HG02852 (cell line): Measurements from ENCODE around the gene TVP23C.
"Not testable (repeated sequence)": the region's sequence is repeated elsewhere in the genome, so short reads cannot be mapped to it uniquely, and the experiment has no call there.

ENCODE experiments used
- ATAC-seq: cut with Tn5 transposase; IDR thresholded peaks from one replicate; pipeline ENCODE4 v1.9.1; 2021; ENCODE audit warnings: mild to moderate bottlenecking, moderate library complexity; ENCODE audit not compliant: unreplicated experiment

The TVP23C gene

DNA sequence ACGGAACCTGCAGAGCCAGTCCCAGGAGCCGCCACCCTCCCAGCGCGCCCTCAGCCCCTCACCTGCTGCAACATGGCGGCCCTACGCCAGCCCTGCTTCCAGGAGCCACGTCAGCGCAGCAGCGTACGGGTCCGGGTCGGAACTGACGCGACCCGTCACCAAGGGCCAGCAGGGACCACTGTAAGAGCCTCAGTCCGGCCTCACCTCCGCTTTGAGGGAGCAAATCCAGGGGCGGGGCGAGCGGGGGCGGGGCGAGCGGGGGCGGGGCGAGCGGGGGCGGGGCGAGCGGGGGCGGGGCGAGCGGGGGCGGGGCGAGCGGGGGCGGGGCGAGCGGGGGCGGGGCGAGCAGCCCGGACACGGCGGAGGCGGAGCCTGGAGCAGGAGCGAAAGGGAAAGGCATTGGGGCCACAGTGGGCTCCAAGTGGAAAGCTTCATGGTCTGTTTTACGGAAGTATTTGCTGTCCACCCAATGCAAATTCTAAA lies at the start of gene TVP23C:
Gene TVP23C, minus strand, starts transcription at position 109 of the 483 bp plus-strand sequence. Its CDS starts 35 bp downstream, at position 74.
- ATAC-seq = peak; percentile 74

DNA sequence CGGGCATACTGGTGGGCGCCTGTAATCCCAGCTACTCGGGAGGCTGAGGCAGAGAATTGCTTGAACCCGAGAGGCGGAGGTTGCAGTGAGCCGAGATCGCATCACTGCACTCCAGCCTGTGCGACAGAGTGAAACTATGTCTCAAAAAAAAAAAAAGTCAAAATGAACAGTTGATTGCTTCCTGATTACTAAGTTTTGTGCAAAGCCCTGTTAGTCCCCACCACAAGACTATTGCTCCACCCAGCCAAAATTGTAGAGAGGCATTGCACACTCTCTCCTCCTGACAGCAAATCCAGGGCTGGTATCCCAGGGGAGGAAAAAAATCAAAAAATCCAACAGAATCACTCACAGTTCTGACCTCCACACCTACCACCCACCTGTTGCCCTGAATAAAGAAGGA lies 29.7 kb upstream of the TVP23C start:
- not testable (repeated sequence) for ATAC-seq

DNA sequence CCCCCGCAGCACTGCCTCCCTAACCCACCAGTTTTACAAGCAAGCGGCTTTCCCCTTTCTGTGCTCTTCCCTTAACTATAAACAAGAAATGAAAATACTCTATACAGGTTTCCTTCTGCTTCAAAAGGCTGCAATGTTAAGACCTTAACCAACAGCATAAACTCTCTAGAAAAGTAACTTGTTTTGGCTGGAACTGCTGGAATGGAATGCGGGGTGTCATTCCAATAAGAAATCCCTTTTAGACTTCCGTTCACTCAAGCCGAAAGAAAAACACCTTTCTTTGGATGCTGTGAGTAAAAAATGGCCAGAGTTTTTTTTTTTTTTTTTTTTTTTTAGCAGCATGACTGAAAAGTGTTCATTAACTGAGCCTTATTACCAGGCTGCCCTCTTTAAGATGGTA lies 28.7 kb upstream of the TVP23C start:
- ATAC-seq = not testable (repeated sequence)

DNA sequence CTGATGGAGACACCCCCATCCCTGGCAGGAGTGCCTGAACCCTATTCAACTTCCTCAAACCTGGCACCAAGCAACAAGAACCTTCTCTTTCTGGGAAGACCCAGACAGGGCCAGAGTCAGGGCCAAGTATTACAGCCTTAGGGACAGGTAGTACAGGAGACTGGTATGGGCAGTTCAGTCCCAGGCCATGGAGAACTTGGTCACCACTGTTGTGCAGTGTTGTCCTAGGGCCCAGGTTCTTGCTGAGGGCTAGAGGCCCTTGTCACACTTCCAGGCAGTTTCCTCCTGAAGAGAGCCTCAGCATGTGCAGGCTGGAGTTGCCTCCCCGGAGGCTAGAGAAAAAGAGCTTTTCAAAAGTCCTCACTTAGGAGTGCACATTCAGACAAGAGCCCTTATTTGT lies 27.6 kb upstream of the TVP23C start:
- not testable (repeated sequence) for ATAC-seq

DNA sequence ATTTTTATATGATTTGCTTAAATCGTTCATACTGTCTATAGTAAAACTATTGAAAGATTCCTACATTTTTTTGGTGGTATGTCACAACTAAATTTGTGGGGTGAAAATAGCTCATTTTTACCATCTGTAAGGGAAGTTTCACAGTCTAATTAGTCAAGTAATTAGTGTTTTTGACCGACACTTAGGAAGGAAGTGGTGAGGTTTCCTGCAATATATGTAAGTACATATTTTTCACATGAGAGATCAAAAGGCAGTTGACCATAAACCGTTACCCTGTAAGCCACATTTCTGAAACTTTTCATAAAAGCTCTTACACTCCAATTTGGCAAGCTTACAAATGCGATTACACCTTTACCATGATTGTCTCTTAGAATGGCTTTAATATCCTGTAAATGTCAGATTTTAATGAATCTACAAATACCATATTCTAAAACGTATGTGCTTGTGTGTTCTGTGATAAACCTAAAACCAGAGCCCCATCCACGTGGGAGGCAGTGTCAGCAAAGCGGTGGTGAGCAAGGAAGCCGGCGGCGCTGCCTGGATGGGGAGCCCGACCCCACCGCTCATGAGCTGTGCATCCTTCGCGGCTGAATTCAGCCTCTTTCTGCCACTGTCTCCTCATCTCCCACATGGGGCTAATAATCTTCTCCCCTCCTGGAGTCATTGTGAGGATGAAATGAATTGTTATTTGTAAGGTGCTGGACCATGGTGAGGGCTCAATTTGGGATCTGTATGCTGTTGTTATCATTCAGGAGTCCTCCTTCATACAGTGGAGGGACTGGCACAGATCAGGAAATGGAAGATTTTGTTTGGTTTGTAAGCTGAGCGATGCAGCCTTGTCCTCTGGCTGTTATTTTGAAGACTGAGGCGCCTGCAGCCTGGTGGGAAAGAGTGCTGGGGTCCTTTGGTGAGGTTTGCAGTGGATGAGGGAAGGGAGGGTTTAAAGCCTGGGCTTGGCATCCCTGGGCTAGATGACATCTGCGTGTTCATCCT lies 26.6 kb upstream of the TVP23C start:
- ATAC-seq = peak; percentile 84

DNA sequence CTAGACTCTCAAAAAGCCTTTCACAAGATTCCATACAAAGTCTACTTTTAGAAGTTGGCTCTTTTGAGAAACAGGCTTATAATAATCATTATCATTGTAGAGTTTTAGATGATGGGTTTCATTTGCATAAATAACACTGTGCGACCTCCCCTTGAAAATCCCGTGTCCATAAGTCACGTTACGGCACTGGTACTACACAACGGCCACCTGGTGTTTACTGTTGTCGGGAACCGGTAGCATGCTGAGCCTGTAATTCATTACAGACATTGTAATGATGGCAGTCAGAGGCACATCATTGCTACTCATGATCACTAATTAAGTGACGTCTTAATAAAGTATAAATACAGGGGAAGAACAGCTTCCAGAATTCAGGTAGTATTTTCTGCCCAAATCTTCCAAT lies 24.7 kb upstream of the TVP23C start:
- not testable (repeated sequence) for ATAC-seq

DNA sequence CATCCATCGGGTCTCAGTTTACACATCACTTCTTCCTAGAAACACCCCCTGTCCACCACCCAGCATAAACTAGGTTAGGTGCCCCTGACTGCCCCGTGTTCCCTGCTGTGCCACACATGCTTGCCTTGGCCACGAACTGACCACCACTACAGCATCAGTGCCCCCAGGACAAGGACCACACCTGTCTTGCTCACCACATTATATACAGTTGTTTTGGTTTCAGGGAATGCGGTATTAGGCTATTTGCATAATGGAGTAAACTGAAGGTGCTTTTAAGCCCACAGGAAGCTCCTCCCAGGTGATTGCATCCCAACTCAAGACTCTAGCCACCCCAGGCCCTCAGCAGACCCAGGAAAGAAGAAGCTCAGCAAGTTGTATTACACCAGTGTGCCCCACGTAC lies 20.0 kb upstream of the TVP23C start:
- ATAC-seq = not testable (repeated sequence)

DNA sequence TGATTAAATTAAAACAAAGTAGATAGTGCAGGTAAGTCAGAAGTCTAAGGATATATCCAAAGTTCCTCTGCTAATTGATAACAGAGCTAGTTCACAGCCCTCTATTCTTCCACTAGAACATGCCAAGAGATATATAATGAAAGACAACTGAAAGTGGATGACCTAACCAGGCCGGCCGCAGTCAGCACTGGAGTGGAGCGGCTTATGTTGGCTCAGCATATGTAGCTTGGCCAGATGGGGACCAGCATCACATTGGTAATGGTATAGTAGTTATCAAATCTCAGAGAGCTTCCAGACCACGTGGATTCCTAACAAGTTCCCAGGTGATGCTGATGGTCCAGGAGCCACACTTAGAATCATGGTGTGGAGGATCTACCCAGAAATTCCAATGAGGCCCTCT lies 18.2 kb upstream of the TVP23C start:
- ATAC-seq = not testable (repeated sequence)

DNA sequence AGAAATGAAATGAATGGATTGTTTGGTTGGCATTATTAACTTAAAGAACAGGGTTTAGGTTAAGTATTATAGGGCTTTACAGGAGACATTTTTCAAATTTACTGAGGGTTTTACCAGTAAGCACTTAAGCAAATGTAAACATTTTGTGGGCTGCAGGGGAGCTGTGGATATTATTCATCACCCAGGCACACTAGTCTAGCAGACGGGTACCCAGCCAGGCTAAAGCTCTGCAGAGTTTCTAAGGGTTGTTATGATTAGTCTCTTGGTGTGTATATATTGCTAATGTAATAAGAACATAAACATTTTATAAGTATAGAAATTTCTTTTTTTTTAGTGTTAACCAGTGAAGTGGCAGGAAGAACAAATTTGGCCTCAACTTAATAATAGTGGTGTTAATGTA lies 13.6 kb upstream of the TVP23C start:
- not testable (repeated sequence) for ATAC-seq

DNA sequence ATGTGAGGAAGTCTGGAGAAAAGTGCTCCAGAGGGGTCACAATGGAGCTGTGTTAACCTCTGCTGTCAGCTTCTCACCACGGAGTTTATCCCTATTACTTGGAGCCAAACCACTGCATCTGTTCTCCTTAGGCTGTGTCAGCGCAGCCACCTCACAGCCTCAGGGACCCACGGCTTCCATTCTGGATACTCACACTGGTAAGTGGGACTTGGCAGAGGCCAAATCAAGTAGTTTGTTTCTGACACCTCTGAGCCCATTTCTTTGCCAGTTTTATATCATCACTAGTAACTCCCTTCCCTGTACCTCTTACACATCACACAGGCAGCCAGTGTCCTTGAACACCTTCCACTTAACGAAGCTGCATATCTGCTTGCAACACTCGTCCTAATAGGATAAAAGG lies 11.4 kb upstream of the TVP23C start:
- ATAC-seq = not testable (repeated sequence)

DNA sequence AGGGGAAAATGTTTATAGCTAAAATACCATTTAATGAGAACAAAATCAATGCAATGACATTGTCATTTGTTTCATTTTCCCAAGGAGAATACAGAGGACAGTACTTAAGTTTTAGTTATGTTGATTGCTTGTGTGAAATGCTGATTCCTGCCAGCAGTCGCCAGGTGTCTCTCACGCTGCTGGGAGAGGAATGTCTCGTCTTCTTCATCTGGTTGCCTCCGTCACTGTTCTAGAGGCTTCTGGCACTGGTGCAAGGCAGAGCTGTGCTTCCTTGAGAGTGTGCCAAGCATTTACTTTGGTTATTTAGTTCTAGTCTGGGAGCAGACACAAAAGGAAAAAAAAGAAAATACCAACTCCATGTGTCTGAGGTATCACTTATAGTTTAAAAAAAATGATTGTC lies 10.6 kb upstream of the TVP23C start:
- ATAC-seq = not testable (repeated sequence)

DNA sequence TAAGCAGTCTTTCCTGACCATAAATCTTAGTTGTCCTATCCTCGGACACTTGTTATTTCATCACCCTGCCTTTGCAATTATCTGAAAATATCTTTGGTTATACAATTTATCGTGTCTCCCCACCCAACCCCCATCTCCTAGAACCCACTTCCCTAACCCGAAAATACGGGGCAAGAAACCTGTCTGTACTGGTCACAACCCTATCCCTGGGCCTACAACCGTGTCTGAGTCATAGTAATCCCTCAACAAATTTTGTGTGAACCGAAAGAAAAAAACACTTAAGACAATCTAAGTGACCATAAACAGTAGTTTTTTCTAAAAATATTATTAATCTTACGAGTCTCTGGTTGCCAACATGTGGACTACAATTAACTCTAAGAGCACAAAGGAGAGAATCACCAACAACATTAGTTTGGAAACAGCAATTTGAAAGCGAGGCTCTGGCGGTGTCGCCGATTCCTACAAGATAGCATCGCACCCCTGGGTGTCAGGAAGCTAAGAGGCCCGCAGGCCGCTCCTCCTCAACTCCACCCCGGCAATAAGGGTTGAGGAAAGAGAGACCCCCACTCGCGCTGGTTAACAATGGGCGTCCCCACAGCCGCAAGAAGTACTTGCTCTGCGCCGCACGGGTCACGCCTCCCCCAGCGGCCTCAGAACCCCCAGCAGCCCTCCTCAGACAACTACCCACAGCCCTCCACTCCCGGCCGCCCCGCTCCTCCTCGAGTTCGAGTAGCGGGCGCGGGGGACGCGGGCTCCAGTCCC lies 489 bp downstream of the TVP23C start:
- peak; percentile 46 for ATAC-seq

DNA sequence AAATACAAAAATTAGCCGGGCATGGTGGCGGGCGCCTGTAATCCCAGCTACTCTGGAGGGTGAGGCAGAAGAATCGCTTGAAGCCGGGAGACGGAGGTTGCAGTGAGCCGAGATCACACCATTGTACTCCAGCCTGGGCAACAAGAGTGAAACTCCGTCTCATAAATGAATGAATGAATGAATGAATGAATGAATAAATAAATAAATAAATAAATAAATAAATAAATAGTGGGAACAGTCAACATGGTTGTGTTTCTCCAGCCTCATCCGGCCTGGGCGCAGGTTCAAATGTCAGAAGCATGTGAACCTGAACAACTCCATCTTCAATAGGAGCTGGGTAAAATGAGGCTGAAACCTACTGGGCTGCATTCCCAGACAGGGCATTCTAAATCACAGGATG lies 1.8 kb downstream of the TVP23C start:
- not testable (repeated sequence) for ATAC-seq

DNA sequence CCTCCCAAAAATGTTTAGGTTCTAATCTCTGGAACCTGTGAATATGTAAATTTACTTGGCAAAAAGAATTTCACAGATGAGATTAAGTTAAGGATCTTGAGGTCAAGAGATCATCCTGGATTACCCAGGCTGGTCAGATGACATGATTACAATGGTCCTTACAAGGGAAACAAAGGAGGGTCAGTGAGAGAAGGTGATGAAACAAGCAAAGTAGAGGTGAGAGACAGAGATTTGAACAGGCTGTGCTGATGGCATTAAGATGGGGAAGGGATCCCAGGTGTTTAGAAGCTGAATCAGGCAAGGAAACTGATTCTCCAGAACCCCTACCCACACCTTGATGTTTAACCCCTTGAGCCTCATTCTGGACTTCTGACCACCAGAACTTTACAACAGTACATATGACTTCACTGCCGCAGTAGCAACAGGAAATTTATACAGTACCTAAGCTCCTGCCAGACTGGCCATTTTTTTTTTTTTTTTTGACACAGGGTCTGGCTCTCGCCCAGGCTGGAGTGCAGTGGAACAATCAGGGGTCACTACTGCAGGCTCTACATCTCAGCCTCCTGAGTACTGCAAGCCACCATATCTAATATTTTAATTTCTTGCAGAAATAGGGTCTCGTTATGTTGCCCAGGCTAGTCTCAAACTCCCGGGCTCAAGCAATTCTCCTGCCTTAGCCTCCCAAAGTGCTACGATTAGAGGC lies 4.7 kb downstream of the TVP23C start:
- not testable (repeated sequence) for ATAC-seq

DNA sequence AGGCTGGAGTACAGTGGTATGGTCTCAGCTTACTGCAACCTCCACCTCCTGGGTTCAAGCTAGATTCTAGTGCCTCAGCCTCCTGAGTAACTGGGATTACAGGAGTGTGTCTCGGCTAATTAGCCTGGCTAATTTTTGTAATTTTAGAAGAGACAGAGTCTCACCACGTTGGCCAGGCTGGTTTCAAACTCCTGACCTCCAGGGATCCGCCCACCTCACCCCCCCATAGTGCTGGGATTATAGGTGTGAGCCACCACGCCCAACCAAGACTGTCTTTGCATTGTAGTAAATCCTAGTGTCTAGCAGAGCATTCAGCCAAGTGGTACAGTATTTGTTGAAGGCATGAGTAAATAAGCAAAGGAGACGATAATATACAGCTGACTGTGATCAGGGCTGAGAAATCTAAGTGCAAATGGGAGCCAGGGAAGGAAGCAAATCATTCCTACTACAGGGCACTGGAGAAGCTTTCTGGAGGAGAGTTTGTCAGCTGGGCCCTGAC lies 5.9 kb downstream of the TVP23C start:
- ATAC-seq = not testable (repeated sequence)

DNA sequence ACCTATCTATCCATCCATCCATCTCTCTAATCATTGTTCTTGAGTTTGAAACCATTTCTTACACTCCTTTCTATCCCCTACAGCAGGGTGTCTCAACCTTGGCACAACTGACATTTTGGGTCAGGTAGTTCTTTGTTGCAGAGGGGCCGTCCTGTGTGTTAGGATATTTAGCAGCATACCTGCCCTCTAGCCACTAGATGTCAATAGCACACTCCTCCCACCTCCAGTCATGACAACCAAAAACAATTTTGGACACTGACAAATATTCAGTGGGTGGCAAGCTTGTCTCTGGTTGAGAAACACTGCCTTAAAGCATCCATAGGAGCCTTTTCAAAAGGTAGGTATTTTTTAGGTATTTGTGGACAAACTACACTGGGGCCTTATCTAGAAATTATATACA lies 10.4 kb downstream of the TVP23C start:
- ATAC-seq = not testable (repeated sequence)

DNA sequence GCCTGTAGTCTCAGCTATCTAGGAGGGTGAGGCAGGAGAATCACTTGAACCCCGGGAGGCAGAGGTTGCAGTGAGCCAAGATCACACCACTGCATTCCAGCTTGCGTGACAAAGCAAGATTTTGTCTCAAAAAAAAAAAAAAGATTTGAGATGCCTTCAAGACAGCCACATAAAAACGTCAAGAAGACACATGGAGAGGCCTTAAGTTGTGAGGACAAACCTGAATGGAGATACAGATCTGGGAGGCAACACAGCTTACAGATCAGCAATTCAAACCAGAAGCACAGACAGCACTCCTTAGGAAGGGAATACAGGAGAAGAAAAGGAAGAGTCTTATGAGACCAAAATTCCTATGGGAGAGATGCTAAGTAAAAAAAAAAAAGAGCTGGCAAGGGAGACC lies 13.7 kb downstream of the TVP23C start:
- not testable (repeated sequence) for ATAC-seq

DNA sequence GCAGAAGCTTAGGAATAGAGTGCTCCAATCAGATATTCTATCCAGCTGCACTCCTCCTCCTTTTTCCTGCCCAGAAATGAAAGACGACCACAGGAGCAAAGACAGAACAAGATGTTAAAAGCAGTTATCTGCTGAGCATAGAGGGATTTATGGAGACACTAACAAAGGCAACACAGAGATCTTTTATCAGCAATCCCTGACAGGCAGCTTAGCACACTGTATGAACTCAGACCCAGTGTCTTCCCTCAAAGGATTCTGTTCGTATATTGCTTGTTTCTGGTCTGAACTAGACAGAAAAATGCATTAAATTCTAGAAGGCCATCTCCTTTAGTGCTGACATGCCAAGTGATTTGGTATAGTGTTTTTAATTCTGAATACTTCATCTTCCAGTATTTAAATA lies 16.7 kb downstream of the TVP23C start:
- ATAC-seq = not testable (repeated sequence)

DNA sequence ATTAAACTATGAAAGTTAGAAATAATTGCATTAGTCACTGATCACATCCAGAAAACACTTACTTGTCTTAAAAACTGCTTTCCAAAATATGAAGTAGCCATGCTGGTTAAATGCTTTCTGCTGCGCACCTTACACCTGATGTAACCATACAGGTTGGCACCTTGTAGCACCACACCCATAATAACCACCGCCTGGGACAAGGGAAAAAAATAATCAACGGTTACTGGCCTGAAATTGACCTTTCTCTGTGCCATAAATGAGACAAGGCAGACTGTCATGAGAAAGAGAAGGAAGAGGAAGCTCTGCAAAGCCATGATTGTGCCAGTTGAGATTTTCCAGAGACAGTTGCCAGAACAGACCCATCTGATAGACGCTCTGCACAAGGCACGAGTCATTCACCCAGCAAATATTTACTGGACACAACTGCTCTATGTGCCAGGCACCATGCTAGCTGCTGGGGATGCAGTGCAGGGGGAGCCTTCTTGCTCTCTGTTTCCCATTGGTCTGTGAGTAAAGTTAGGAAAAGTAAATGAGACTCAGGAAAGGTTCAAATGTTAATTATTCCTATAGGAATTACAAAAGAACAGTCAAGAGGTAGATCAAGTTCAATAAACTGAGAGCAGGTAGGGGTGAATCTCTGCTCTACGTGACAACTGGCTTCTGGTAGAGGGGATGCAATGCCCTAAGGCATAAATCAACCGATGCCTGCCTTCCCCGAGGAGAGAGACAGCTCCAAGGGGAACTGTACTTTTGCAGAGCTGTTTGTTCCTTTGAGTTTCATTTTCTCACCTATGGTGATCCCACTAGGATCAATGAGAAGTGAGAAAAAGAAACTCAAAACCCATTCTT lies 22.7 kb downstream of the TVP23C start:
- not testable (repeated sequence) for ATAC-seq

DNA sequence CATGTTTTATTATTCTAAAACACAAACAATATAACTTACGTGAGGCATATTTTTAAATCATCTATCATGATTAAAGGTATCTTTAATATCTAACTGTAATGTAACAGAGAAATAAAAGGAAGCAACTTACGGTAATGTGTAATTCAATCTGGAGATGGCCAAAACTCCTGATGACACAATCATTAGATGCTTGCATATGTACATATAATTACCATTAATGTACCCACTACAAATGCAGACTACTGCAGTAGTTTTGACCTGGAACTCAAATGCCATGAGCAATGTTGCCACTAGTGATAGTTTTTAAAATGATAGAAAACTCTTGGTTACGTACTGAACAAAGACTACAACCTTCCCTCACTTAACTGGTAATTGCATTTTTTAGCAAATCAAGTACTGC lies 30.2 kb downstream of the TVP23C start:
- ATAC-seq = not testable (repeated sequence)
